GM18909 (cell line): ENCODE measurements around the gene HOXC12.

ENCODE experiments used
- ATAC-seq: cut with Tn5 transposase; IDR thresholded peaks from one replicate; pipeline ENCODE4 v1.9.1; 2021; ENCODE audit warnings: mild to moderate bottlenecking; ENCODE audit not compliant: unreplicated experiment, poor library complexity

The HOXC12 gene

DNA sequence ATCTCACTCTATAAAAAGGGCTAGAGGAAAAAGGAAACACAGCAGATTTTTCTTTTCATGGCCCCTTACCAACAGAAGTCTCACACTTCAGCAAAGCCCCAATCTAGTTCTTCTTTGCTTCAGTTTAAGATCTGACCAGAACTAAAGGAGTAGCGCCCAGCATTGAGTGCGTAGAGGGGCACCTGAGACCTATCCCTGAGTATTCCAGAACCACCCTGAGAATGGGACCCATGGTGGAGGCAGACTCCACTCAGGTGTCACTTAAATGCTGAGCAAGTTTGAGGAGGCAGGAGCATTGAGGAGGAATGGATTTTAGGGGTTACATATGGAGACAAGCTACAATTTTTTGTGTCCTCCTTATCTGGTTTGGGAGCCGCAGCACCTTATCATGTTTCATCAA lies 16.4 kb downstream of the HOXC12 start:
- ATAC-seq = no peak

DNA sequence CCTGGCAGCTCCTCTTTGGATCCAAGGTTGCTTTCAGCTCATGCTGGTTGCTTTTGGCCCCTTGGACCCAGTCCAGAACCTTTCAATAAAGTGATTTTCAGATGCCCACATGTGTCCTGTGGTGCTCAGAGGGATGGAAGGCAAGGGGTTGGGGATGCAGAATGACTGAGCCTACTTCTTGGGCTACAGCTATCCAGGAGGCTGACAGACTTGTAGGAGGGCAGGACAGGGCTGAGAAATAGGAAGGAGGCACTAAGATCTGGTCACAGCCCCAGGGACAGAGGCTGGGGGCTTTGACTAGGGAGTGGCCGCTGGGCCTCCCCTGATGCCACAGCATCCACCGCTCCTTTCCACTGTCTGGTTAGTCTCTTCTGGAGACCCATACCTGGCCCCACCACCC lies 17.0 kb downstream of the HOXC12 start:
- no peak for ATAC-seq

DNA sequence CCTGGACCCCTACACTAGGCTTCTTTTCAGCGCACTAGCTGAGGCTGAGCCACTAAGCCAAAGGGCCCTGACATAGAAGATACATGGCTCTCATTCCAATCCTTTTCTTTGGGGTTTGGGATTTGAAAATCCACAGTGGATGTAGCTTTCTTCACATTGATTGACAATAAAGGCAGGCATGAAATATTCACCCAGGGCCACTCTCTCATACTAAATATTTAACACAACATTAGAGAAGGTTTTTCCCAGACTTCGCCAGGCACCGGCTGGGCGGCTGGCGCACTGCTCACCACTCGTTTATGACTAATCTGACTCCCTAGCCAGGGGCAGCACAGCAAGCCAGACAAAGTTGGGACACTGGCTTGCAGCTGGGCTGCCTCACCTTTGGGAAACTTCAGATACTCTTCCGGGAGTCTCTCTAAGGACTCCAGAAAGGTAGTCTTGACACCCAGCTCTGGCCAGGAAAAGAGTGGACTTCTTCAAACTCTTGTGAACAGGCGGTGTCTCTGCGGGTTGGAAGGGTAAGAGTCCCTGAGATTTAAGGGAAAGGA lies 17.5 kb downstream of the HOXC12 start:
- ATAC-seq = no peak

DNA sequence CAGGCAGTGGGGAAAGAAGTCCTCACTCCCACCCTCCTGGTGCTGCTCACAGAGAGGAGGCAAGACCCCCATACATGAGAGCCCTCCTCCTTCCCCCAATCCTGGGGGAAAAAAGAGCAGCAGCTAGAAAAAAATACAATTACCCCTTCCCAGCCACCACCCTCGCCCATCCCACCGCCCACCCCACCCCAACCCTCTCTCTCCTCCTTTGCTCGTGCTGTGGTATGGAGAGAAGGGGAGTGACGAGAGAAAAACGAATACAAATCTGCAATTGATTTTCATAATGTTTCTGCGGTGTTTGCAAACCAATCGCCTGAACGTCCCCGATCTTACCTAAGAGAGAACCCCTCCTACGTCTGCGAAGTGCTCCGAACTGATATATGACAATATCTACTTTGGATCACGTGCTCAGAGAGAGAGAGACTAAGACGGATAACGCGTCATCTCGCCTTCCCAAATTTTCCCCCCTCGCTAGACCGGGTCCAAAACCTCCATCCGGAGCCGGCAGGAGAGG lies 18.1 kb downstream of the HOXC12 start, which contains the start of gene HOXC11:
Gene HOXC11, plus strand, starts transcription at position 405 of the 514 bp plus-strand sequence. CDS start 116 bp downstream, outside the sequence.
- no peak for ATAC-seq

DNA sequence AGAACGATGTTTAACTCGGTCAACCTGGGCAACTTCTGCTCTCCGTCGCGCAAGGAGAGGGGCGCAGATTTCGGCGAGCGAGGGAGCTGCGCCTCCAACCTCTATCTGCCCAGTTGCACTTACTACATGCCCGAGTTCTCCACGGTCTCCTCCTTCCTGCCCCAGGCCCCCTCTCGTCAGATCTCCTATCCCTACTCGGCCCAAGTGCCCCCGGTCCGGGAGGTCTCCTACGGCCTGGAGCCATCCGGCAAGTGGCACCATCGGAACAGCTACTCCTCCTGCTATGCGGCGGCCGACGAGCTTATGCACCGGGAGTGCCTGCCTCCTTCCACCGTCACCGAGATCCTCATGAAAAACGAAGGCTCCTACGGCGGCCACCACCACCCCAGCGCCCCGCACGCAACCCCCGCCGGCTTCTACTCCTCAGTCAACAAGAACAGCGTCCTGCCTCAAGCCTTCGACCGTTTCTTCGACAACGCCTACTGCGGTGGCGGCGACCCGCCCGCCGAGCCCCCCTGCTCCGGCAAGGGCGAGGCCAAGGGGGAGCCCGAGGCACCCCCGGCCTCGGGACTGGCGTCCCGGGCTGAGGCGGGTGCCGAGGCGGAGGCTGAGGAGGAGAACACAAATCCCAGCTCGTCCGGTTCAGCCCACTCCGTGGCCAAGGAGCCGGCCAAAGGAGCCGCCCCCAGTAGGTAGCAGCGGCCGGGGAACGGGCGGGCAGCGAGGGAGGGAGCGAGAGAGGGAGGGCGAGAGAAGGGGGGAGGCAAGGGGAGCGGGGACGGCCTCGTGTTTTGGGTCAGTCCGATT lies 18.7 kb downstream of the HOXC12 start:
- ATAC-seq = no peak

DNA sequence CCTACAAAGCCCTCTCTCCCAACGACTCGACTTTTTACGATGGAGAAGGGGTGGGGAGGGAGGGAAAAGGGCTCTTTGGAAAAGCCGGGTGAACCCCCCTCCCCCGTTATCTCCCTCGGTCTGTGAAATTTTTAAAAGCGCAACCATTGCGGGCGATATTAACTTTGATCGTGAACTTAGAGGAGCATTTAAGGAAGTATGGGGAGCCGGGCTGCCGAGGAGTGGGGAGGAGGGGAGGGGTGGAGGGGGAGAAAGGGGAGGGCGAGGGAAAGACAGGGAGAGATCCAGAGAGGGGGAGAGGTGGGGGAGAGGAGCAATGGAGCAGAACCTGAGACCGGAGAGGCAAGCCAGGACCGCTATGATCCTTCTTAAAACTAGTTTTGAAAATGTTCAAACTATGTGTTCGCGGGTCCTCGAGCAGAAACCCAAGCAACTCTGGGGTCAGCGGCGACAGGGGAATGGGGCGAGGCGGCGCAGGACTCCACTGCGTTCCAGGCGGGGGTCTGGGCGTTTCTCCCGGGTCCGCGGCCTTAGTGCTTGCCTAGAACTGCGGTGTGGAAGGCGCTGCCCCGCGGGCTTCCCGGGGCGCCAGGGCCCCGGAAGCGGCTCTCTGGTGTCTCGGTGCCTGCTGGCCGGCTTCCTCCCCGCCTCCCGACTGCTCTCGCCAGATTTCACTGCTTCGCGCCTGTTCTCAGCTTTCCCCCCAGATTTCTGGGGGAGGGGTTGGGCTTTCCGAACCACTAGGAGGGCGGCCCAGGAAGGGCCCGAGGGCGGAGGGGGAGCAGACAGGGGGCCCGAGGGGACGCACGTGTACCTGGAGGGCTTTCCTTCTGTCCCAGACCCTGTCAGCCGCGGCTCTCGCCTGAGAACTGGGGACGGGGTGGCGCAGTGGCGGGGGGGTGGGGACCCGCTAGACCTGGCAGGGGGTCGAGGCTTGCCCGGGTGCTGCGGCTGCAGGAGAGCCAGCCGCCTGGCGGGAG lies 19.7 kb downstream of the HOXC12 start, which contains the start of gene HOTAIR:
Gene HOTAIR, minus strand, starts transcription at position 871 of the 980 bp plus-strand sequence.
- ATAC-seq = no peak

DNA sequence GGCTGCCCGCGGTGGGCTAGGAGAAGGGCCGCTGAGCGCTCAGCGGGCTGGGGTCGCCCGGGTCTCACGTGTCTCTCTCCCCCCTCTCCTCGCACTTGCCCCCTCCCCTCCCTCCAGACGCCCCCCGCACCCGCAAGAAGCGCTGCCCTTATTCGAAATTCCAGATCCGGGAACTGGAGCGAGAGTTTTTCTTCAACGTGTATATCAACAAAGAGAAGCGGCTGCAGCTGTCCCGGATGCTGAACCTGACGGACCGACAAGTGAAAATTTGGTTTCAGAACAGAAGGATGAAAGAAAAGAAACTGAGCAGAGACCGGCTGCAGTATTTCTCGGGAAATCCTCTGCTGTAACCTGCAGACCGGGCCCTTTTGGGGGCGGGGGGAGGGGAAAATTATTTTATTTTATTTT lies 20.4 kb downstream of the HOXC12 start:
- no peak for ATAC-seq

DNA sequence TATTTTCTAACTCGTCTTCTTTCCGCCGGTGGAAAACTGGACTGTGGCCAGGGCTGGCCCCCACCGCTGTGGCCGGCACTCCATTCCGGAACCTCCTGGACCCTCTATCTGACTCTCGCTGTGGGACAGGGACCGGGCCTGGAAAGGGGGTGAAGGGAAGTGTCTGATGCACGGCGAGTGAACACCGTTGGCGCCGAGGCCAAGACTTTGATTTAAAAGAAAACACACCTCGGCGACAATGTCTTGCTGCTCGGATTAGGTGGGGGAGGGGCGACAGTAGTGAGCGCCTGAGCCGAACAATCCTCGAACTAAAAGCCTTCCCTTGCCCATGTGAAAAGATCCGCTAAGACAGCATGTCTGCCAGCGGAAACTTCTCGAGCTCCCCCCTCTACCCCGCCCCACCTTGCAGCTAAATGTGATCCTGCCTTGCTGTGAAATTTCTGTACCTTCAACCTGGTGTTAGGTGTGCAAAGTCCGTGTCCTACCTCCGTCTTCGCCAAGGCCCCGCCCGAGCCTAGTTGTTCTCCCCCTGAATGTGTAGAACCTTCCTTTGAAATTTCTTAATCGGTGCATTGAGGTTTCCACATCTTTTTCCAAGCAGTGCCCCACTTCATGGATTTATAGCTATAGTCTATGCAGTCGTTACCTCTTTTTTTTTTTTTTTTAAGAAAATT lies 20.9 kb downstream of the HOXC12 start:
- no peak for ATAC-seq

DNA sequence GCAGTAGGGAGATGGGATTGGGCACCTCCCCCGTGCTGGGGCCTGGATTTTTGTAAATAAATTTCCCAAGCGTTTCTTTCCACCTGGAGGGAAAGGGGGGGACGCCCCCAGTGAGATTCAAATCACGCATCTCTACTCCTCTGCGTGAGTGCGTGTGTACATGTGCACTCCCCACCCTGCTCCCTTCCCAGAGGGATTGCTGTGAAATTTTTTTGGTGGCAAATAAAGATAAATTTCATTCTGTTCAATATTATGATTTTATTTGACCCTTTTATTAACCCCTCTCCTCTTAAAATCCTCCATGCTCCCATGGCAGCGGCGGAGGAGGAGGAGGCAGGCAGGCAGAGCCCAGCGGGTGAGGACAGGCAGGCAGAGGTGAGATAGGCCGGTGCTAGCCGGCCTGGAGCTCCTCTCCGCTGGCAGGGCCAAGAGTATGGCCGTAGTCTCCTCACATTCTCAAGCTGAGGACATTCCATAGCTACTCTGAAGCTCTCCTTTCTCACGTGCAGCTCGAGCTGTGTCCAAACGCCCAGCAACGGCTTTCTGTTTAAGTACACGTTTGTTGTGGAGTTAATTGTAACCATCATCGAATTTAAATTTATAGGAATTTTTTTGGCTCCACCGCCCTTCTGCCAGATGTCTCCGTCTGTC lies 21.6 kb downstream of the HOXC12 start:
- no peak for ATAC-seq

DNA sequence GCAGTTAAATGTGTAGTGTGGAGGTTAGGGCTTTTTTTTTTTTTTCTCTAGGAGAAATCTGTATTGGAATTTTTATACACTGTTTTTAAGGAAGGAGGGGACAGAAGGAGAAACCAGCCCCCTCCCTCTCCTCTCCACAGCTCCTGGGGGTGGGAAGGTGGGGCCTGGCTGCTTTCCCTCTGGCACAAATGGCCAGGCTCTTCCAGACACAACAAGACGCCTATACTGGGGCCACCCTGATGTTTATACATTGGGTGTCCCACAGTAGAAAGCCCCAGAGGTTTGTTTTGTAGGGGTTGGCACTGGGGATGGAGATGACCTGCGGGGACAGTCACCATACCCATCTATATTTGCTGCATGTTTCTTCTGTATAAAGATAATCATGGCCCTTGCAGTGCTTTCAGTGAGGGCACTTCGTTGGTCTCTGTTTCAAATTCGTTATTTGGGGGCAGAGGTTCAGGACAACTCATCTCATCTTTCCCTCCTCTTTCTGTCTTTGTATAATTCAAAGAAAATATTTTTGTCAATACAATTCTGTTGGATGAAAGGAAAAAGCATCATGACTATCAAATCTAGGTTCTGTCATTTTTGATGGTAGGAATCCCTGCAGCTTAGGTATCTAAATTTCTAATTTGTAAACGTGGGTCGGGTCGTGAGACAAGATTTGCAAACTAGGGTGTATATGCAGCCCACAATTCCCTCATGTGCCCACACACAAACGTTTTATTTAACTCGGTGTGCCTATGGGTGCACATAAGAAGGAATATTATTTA lies 22.3 kb downstream of the HOXC12 start:
- no peak for ATAC-seq

DNA sequence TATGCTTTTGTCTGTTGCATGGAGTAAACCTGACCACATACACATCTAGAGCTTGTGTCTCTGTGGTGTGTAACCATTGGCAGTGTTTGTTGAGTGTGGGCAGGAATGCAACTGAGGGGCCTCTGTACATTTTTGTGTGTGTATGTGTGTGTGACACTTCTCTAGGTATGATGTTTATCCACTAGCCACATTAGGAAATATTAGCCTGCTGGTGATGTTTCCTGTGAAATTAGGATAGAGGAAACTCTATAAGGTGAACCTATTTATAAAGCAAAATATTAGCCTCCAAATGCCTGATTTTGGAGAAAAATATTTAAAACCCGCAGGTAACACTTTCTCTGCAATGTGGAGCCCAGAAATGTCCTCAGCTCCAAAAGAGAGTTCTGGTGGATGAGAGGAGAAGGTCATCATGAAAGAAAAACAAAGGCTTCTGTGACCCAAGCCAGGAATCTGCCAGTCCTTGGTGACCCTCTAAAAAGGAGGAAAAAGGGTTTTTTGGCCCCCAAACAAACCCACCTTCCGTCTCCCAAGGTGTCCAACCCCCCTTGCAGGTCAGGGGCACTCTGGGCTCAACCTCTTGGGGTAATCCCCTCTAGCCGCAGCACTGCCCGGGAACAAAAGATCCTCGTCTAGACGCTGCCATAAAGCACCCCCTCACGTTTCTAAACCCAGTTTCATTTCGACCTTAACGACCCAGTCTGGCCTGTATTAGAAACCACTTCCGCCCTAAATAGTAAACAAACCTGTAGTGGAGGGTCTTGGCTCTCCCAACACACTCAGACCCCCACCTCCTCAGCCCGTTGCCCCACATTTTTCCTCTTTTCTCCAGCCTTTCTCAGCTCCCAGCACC lies 23.1 kb downstream of the HOXC12 start:
- ATAC-seq = no peak

DNA sequence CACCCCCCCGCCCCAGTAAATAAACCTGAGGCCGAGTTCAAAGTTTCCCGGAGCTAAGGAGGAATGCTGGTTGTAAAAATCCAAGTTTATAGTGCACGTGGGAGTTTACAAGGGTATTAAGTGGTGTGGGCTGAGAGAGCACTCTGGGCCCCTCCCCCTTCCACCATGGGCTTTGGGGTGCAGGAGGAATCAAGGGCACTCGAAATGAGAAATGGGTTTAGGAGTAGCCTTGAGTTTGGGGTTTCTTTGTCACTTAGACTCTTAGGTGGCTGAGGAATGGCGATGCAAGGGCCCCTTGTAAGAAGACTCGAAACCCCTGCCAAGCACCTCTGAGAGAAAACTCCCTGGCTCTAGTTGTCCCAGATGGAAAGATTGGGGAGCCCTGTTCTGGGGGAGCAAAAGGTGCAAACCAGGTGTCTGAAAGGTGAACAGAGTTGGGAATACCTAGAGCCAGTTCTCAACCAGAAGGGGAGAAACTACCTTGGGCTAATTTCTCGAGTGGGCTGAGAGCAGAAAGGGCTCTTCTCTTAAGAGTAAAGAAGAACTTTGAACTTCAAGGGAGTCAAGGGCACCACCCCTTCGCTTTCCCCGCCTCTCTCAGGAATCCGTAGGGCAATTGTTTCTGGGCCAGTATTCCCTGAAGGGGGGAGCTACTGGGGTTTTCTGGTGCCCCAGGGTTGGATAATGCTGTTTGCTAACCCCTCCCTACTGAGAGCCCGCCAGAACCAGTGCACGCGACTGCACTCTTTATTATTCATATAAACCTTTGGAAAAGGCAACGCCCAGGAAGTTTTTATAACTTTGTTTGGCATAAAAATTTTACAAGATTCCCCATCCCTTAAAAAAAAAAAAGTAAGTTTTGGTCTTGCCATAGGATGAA lies 24.0 kb downstream of the HOXC12 start:
- no peak for ATAC-seq

DNA sequence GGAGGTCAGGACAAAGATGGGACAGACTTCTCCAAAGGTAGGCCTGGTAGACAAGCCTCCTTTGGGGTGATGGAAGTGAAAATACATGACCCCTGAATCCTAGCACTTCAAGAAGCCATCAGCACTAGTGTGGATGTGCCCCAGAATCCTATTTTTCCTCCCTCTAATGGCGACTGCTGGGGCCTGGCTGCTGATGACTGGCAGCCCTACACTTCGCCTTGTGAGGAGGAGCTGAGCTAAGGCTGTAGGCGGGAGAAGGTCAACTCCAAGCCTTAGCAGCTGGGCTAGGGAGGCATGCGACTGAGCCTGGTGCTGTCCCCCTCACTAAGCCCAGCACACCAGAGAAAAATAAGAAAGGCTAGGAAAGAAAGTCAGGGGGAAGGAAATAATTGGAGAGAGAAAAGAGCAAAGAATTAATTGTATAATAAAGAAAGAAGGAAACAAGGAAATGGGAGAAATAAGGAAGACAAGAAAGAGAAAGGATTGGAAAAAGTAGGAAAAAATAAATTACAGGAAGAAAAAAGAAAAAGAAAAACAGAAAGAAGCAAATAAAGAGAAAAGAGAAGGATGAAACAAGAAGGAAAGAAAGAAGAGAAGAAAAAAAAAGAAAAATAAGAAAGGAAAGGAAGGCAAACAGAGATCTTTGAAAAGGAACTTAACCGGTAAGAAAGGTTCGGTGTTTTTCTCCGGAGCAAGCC lies 25.6 kb downstream of the HOXC12 start:
- no peak for ATAC-seq

DNA sequence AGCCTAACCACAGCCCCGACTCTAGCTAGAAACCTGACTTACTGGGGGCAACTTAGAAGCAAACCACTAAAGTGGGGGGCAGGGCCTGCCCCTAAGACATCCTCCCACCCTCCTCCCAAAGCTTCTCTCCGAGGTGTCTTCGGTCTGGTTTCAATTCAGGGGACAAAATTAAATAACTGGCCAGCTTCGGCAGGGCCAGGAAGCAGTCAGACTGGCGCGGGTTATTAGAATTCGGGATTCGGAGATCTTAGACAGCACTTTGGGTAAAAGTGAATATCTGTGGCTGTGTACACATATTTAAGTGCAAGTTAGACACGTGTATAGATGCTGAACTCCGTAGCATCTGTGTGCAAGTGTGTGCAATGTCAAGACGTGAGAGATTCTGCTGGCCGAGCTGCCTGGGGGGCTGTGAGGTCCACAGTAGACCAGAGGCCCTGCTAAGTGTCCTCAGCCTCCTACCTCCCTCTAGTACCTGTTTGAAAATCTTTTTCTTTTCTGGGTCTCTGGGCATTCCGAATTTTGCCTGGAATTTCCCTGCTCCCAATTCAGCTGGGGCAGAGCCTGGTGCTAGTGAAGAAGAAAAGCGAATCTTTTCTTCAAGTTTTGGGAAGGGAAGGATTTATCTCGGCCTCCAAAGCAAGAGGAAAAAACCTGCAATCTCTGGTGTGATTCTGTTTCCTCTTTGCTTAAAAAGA lies 26.2 kb downstream of the HOXC12 start:
- no peak for ATAC-seq

DNA sequence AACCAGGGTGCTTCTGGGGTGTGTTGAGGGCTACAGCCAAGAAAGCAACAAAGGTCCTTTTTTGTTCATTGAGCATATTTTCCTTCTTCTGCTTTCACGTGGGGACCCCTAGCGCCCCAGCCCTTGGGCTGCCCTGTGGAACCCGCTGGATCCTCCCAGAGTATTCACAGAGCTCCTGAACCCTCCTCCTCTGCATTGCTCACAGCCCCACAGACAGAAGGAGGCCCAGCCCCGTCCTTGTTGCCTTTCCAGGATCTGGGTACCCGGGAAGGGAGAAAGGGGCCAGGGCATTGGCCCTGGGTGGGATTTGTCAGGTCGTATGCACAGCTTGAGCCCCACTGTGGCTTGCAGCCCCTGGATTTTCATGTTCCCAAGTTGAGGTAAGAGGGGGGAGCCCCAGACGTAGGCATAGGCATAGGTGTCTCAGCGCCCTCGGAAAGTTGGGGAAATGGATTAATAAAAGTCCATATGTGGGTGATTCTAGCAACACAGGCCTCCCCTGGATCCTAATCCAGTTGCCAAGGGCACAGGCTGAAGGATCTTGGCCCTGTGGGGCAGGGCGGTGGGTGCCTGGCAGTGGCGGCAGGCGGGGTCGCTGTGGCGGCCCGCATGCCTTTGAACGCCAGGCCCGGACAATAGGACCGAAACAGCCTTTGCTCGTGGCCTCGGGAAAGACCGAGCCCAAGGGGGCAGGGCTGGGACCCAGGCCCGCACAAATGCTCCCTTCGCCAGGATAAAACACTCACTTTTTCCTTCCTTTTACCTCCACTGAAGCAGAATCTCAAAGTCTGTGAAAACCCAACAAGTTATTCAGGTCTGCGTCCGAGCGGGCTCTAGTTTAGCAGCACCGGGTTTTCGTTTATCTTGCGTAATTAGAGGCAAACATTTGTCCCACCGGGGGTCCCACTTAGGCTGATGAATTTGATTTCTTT lies 27.2 kb downstream of the HOXC12 start:
- no peak for ATAC-seq
